ENCODE data around the gene RFTN1. TPM values are rescaled to one million over a fixed set of nuclear protein-coding genes. Genes with fewer than 3 reads are reported as not detected.

Gene RFTN1
- total and polyA plus RNA-seq, 9 of the 15 experiments (the other 6 are each of a cell fraction or from before 2014, with no cell fraction given), result 0.08 to 0.51 (median 0.11) TPM; not detected in 6

DNA sequence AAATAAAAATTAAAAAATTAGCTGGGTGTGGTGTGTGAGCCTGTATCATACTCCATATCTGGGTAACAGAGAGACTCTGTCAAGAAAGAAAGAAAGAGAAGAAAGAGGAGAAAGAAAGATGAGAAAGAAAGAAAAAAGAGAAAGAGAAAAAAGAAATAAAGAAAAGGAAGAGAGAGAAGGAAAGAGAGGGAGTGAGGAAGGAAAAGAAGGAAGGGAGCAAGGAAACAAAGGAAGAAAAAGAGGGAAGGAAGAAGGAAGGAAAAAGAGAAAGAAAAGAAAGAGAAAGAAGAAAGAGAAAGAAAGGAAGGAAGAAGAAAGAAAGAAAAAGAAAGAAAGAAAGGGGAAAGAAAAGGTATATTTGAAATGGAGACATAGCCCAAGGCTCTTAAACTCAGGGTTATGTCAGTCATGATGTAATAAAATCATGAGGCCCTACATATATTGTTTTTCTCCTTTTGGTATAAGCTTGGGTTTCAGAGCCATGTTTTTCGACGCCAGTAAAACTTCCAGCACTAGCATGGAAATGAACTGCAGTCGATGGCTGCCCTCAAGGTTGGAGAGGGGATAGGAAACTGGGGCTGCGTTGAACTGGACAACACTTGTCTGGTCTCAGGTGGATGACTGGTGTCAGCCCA, 38.0 kb upstream of the RFTN1 start:
- no TSS peak for BruUV-seq (replicated peaks)
- Histone ChIP-seq H3K4me1 (replicated peaks in 1 of 2; ENCODE audit: control insufficient read depth in 2 of 2, insufficient read depth in 2 of 2, low read length in 2 of 2) (peaks cover 0 to 11% of the 10 kb centered on the region in 2 experiments; a peak in 3 of 5 replicates), H3K4me2 (ENCODE audit: insufficient read depth, low read length) (no peak overlapping the region), H3K9me1 (ENCODE audit: control insufficient read depth, insufficient read depth, low read length) (no peaks in the 10 kb centered on the region), H4K20me1 (replicated peaks; ENCODE audit: control insufficient read depth, insufficient read depth, low read length) (no peaks in the 10 kb centered on the region), H3K79me2 (ENCODE audit: control insufficient read depth, insufficient read depth, low read length) (no peaks in the 10 kb centered on the region), H3K27ac (ENCODE audit: extremely low read depth, low read depth, low read length) (no peak overlapping the region), H3K36me3 (ENCODE audit: control insufficient read depth, insufficient read depth, low read length) (no peaks in the 10 kb centered on the region), H3K9ac (ENCODE audit: insufficient read depth in 1 of 2, low read depth in 2 of 2, low read length in 2 of 2) (0 out of 4 replicates have a peak overlapping the region, but pooled peaks of 1 of the 2 experiments have one; percentile 29), H2AFZ (ENCODE audit: low read depth, low read length) (peak overlapping the region; percentile 98), H3K27me3 (ENCODE audit: control insufficient read depth in 2 of 2, insufficient read depth in 2 of 2, low read length in 2 of 2) (peaks cover 3 to 11% of the 10 kb centered on the region in 2 experiments), H3K4me3 (no peak overlapping the region), H3K9me3 (replicated peaks; ENCODE audit: control insufficient read depth, insufficient read depth, low read depth, low read length) (no peaks in the 10 kb centered on the region)
- ChIA-PET POLR2A (interaction anchor here (0.5 to 0.7 kb wide), 3 partner anchors 46 to 271 kb away, joined by 3 read pairs; no protein-coding TSS in a partner anchor), CTCF (ENCODE audit: low intra/inter-chr PET ratio) (interaction anchor here (0.6 to 1.8 kb wide), 8 partner anchors 8 to 922 kb away, joined by 3 to 20 read pairs (median 4); no protein-coding TSS in a partner anchor)
- DNase-seq (ENCODE audit: extremely low read depth in 1 of 4, low spot score in 3 of 4), result no peak
- in situ Hi-C loops (cut with MboI) (loop anchor here (5.0 to 10.0 kb wide), 2 partner anchors 264 to 507 kb away; no protein-coding TSS in a partner anchor), intact Hi-C loops (cut with micrococcal nuclease) (loop anchor here (5.0 to 10.0 kb wide), 2 partner anchors 374 to 1347 kb away; partner anchors contain the start of gene CAPN7)
- 35% methylated on average over 4 of the region's 4 CpGs for WGBS (ENCODE audit: insufficient coverage, low coverage, missing lambda C conversion rate)
- peak; percentile 11 for ATAC-seq
- FAIRE-seq, result no peak
- TF ChIP-seq ZNF695 (CRISPR knock-in tag; IDR thresholded peaks at IDR 0.05) (no peak), ZC3H4 (CRISPR knock-in tag; IDR thresholded peaks at IDR 0.05; ENCODE audit: borderline replicate concordance) (no peak), ETV5 (CRISPR knock-in tag; IDR thresholded peaks at IDR 0.05; ENCODE audit: low read depth) (no peak), RBM25 (IDR thresholded peaks at IDR 0.05; ENCODE audit: low read depth, low read length, severe bottlenecking) (no peak), SOX6 (IDR thresholded peaks at IDR 0.05) (no peak), MLLT1 (IDR thresholded peaks at IDR 0.05) (peak; percentile 55 to 65; a peak in 3 of 4 replicates), GTF2A2 (tag; IDR thresholded peaks at IDR 0.05) (no peak), BRF1 (IDR thresholded peaks at IDR 0.05; ENCODE audit: borderline replicate concordance, extremely low read depth, insufficient read length) (no peak), FUS (optimal IDR thresholded peaks at IDR 0.05; ENCODE audit: low read depth, low read length) (no peak), BDP1 (IDR thresholded peaks at IDR 0.05; ENCODE audit: insufficient read depth, insufficient read length) (no peak), YBX1 (IDR thresholded peaks at IDR 0.05) (peak; percentile 69; the same call in 1 of the 2 replicates), BCOR (IDR thresholded peaks at IDR 0.05) (peak; percentile 19; the same call in 1 of the 2 replicates), ZFP30 (CRISPR knock-in tag; IDR thresholded peaks at IDR 0.05; ENCODE audit: borderline replicate concordance) (no peak)
- TF ChIP-seq, protein P1, sequence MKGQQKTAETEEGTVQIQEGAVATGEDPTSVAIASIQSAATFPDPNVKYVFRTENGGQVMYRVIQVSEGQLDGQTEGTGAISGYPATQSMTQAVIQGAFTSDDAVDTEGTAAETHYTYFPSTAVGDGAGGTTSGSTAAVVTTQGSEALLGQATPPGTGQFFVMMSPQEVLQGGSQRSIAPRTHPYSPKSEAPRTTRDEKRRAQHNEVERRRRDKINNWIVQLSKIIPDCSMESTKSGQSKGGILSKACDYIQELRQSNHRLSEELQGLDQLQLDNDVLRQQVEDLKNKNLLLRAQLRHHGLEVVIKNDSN (CRISPR knock-in tag; IDR thresholded peaks at IDR 0.05), result no peak
